ENCODE data around the gene FKBP4.
"Not testable (repeated sequence)": the region's sequence is repeated elsewhere in the genome, so short reads cannot be mapped to it uniquely, and the experiment has no call there.

FKBP4 gene, protein sequence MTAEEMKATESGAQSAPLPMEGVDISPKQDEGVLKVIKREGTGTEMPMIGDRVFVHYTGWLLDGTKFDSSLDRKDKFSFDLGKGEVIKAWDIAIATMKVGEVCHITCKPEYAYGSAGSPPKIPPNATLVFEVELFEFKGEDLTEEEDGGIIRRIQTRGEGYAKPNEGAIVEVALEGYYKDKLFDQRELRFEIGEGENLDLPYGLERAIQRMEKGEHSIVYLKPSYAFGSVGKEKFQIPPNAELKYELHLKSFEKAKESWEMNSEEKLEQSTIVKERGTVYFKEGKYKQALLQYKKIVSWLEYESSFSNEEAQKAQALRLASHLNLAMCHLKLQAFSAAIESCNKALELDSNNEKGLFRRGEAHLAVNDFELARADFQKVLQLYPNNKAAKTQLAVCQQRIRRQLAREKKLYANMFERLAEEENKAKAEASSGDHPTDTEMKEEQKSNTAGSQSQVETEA

DNA sequence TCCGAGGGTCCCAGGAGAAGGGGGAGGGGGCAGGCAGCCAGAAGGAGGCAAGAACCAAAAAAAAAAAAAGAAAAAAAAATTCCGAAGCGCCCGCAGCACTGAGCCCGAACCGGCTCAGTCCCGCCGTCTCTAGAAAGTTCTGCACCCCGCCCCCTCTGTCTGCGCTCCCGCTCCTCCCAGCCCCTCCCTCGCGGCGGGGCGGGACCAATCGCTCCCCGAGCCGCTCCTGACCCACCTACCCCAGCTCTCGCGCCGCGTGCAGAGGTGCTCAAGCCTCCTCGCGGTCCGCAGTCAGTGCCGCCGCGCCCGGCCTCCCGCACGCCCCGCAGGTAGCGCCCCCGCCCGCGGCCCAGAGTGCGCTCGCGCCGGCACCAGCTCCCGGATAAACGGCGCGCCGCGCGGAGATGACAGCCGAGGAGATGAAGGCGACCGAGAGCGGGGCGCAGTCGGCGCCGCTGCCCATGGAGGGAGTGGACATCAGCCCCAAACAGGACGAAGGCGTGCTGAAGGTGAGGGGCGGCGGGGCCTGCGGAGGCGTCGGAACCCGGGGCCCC lies at the start of gene FKBP4:
Gene FKBP4 (plus strand): TSS at position 235 of the 554 bp plus-strand sequence. CDS start 170 bp downstream, at position 405.
- DNase-seq (ENCODE audit: low read depth), result peak; percentile 51

DNA sequence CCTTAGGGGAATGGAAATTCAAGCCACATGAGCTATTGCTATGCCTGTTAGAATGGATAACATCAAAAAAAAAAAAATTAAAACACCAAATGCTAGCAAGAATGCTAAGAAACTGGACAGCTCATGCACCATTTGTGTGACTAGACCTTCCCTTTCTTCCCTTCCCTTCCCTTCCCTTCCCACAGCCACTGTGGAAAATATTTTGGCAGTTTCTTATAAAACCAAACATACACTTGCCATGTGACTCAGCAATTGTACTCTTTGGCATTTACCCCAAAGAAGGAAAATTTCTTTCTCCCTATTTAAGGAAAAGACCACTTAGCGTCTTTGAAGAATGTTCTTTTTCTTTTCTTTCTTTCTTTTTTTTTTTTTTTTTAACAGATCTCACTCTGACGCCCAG lies 49.1 kb upstream of the FKBP4 start:
- no peak overlapping the region for H3K4me3 ChIP-seq (ENCODE audit: low read depth, low read length)
- no peak for DNase-seq (ENCODE audit: low read depth)

More for the DNA sequence above, at the start of gene FKBP4:
- peak within 1 kb of the TSS; percentile 81 for H3K4me3 ChIP-seq (ENCODE audit: low read depth, low read length)

DNA sequence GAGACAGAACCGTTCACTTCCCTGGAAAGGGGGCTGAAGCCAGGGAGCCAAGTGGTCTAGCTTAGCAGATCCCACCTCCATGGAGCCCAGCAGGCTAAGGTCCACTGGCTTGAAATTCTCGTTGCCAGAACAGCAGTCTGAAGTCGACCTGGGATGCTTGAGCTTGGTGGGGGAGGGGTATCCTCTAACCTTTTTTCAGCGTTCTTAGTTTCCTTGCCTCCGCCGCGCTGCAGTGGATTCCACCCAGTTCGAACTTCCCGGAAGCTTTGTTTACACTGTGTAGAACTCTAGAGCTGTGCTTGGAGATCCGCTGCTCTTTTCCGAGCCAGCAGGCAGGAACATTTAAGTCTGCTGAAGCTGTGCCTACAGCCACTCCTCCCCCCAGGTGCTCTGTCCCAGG lies 45.2 kb upstream of the FKBP4 start:
- no peak for DNase-seq (ENCODE audit: low read depth)

DNA sequence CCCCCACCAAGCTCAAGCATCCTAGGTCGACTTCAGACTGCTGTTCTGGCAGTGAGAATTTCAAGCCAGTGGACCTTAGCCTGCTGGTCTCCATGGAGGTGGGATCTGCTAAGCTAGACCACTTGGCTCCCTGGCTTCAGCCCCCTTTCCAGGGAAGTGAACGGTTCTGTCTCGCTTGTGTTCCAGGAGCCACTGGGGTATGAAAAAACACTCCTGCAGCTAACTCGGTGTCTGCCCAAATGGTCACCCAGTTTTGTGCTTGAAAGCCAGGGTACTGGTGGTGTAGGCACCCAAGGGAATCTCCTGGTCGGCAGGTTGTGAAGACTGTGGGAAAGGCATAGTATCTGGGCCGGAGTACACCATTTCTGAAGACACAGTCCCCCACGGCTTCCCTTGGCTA lies 44.6 kb upstream of the FKBP4 start:
- no peak for DNase-seq (ENCODE audit: low read depth)
- no peak overlapping the region for H3K4me3 ChIP-seq (ENCODE audit: low read depth, low read length)

More for the DNA sequence above, 45.2 kb upstream of the FKBP4 start:
- no peak overlapping the region for H3K4me3 ChIP-seq (ENCODE audit: low read depth, low read length)

DNA sequence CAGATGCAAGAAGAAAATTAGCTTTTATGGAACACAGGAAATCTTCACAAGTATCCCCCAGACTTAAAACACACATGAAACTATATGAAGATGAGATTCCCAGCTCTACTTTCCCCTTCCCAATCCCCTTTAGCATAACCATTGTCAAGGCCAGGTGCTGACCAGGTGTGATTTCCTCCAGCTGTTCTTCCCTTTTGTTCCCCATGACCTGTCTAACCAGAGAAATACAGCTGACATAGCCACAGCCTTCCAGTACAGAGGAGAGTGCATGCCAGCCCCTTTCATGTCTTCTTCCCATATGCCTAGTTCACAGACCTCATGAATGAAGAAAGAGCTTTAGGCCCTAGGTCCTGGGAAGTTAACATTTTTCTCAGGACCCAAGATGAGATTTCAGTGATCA lies 43.5 kb upstream of the FKBP4 start:
- H3K4me3 ChIP-seq (ENCODE audit: low read depth, low read length), result no peak overlapping the region
- DNase-seq (ENCODE audit: low read depth), result no peak

DNA sequence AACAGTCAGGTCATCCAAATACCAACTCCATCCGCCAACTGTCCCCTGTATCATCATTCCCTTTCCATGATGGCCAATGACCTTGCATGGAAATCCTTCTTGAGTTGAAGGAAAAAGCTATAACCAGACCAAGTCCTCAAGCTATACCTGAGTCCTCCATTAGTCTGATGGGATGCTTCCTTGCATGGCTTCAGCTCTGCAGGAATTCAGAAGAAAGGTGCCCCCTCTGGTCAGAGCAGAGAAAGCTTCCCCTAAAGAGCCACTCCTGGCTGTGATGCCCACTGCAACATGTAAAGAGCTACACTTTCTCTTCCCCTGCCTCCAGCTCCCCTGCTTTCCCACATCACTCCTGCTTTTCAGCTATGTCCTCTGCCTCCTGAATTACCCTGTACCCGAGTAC lies 43.1 kb upstream of the FKBP4 start:
- DNase-seq (ENCODE audit: low read depth), result no peak
- no peak overlapping the region for H3K4me3 ChIP-seq (ENCODE audit: low read depth, low read length)

DNA sequence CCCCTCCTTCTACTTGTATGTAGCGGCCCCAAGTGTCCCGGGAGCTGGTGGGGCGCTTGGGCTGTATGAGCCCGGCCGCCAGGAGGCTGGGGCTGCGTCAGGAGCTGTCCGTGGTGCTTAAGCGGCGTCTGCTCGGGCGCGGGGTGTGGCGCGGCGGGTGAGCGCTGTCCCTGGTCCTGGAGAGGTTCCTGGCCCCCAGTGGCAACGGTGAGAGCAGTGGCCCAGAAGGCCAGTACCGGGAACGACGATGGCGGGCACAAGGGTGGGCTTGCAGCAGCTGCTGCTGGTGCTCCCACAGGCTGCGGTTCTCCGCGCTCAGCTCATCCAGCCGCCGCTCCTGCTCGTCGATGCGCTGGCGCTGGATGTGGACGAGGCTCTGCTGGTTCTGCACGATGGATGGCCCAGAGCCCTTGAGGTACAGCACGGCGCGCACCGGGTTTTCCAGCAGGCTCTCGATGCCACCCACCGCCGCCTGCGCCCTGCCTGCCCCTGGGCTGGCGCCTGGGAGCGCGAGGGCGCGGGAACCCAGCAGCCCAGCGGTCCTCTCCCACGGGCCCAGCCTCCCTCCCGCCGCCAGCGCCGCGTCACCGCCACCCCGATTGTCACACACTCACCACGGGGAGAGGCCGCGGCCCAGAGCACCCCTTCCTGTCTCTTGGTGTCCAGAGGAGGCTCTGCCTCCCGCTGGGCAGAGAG lies 41.9 kb upstream of the FKBP4 start:
- DNase-seq (ENCODE audit: low read depth), result peak; percentile 17

DNA sequence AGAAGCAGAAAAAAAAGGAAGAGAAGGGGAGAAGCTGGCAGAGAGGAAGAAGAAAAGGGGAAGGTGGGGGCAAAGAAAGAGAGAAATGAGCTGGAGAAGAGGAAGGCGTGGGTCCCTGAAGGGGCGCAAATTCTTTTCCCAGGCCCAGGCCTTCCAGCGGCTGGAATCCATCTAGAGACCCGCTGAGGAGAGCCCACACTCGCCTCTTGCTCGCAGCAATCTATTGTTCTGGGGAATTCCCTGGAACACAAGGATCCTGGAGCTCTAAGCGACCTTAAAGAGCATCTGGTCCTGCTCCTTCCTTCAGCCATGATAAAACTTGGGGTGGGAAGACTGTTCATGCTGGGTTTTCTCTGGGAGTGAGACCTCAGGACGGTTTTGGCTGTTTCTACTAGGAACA lies 41.2 kb upstream of the FKBP4 start:
- no peak for DNase-seq (ENCODE audit: low read depth)
- no peak overlapping the region for H3K4me3 ChIP-seq (ENCODE audit: low read depth, low read length)

More for the DNA sequence above, 41.9 kb upstream of the FKBP4 start:
- no peak overlapping the region for H3K4me3 ChIP-seq (ENCODE audit: low read depth, low read length)

DNA sequence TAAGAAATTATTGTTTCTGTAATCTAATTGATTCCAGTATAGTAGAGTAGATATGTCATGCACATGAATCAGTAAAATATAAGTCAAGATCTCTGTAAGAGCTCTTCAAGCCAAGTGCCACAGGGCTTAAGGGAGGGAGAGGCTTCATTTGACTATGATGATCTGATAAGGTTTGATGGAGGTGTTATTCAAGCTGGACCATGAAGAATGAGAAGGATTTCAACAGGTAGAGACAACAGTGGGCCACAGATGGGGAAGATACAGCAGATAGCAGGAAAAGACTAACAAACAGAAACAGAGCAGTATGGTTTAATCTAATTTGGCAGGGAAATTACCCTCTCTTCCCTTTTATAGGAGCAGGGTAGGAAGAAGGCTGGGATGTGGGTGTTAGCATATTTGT lies 40.6 kb upstream of the FKBP4 start:
- DNase-seq (ENCODE audit: low read depth), result no peak

DNA sequence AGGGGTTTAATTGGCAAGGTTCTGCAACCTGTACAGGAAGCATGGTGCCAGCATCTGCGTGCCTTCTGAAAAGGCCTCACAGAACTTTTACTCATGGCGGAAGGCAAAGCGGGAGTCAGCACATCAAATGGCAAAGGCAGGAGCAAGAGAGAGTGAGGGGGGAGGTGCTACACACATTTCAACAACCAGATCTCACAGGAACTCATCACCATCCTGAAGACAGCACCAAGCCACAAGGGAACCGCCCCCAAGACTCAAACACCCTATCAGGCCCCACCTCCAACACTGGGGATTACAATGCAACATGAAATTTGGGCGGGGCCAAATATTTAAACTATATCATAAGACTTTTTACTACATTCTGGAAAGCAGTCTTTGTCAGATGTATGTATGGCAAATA lies 38.0 kb upstream of the FKBP4 start:
- DNase-seq (ENCODE audit: low read depth), result no peak
- no peak overlapping the region for H3K4me3 ChIP-seq (ENCODE audit: low read depth, low read length)

More for the DNA sequence above, 40.6 kb upstream of the FKBP4 start:
- H3K4me3 ChIP-seq (ENCODE audit: low read depth, low read length), result no peak overlapping the region

DNA sequence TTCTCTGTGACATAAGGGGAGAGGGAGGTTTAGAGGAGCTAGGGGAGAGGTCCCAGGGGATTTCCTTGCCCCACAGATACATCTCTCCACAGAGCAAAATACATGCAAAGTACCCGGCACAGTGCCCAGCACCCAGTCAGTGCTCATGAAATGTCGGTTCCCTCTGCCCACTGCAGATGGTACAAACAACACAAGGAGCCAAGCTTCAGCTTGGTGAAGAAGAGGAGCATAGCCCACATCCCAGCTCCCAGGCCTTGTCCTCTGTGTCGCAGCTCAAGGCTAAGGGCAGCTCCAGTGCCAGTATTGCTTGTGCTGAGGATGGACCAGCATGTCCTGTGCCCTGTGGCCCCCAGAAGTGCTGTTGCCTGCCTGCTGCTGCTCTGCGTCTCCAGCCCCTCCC lies 35.0 kb upstream of the FKBP4 start:
- no peak for DNase-seq (ENCODE audit: low read depth)
- no peak overlapping the region for H3K4me3 ChIP-seq (ENCODE audit: low read depth, low read length)

DNA sequence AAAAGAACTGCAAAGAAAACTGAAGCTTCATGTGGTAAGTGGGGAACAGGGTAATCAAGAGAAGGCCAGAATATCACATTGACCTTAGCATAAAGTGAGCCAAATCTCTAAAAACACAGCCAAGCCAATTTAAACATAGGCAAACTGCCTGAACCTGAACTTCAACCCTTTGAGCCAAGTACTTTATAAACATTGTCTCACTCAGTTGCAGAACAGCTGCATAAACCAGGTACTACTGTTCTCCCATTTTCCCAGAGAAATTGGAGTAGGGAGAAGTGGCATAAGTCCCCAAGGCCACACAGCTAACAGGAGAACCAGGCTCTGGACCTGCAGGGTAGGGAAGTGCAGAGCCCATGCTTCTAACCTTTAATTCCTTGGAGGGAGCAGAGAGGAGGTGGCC lies 30.4 kb upstream of the FKBP4 start:
- no peak for DNase-seq (ENCODE audit: low read depth)

DNA sequence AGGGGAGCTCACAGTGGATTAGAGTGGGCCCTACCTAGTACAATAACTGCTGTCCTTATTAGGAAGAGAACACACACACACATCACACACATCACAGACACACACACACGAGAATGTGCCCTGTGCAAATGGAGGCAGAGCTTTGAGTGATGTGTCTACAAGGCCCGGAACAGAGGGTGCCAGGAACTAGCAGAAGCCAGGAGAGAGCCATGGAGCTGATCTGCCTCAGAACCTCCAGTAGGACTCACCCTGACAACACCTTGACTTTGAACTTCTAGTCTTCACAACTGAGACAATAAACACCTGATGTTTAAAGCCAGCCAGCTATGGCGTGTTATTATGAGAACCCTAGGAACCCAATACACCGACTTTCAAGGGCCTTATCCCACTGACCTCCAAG lies 29.7 kb upstream of the FKBP4 start:
- DNase-seq (ENCODE audit: low read depth), result no peak

More for the DNA sequence above, 30.4 kb upstream of the FKBP4 start:
- no peak overlapping the region for H3K4me3 ChIP-seq (ENCODE audit: low read depth, low read length)

DNA sequence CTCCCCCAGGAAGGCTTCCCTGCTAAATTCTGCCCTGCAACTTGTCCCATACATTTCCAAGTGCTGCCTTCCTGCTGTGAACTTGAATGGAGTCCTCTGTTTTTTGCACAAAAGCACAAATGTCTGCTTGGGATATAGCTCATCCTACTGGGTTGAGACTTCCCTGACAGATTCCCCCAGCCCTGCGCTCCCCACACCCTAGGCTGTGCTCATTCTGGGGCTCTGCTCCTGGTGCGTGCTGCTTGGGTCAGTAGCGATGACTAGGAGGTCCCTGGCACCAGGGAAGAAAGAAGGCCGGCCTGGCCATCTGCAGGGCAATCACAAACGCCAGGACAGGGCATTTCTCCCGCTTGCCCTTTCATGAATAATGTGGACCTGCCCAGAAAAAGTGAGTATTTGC lies 29.2 kb upstream of the FKBP4 start:
- no peak overlapping the region for H3K4me3 ChIP-seq (ENCODE audit: low read depth, low read length)

More for the DNA sequence above, 29.7 kb upstream of the FKBP4 start:
- H3K4me3 ChIP-seq (ENCODE audit: low read depth, low read length), result no peak overlapping the region

DNA sequence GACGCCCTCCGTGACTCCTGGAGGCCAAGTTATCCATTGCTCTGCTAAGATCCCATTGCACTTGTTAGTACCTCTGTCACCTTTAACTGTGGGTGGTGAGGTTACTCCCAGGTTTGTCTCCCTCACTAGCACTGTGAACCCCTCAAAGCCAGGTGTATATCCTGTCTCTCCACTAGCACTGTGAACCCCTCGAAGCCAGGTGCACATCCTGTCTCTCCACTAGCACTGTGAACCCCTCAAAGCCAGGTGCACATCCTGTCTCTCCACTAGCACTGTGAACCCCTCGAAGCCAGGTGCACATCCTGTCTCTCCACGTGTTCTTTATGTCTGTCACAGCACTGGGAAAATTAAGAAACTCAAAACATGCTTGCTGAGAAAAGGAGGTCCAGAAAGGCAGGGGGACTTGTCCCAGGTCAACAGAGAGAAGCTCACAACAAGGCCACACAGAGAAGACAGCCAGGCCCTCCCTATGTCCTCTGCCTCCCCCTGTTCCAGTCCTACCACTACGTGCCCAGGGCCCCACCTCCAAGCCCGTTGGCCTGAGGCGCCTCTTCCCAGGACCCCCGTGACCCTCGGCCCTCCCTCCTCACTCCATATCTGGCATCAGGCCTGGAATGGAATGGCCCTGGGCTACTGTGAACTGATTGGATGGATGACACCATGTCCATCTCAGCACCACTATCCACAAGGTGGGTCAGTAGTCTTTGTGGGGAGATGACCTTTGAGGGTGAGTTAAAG lies 26.4 kb upstream of the FKBP4 start:
- H3K4me3 ChIP-seq (ENCODE audit: low read depth, low read length), result no peak overlapping the region
- no peak for DNase-seq (ENCODE audit: low read depth)

More for the DNA sequence above, 29.2 kb upstream of the FKBP4 start:
- DNase-seq (ENCODE audit: low read depth), result no peak

DNA sequence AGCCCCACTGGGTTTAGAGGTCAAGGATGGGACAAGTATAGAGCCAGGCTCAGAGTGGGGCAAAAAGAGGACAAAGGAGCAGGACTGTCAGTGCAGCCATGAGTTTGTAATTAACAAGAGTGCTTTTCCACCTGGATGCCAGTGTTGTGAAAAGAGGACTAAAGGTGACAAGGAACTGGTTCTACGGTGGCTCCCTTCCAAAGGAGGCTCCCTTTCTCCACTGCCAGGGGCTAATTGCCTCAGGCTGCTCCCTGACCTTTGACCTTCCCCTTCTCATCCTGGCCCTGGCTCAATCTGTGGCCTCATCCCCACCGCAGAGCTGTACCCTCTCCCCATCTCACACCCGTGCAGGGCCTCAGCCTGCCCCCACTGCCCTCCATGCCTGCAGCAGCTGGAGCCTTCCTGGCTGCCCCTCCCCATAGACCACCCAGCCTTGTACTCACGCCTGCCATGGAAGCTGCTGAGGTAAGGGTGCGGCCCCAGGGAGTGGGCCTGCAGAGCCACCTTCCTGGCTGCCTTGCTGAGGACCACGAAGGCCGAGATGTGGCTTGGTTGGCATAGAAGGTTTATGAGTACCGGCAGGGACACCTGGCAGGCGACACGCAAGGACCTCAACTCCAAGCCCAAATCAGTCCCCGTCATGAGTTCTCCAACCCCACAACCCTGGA lies 24.8 kb upstream of the FKBP4 start:
- no peak for DNase-seq (ENCODE audit: low read depth)
- H3K4me3 ChIP-seq (ENCODE audit: low read depth, low read length), result no peak overlapping the region

DNA sequence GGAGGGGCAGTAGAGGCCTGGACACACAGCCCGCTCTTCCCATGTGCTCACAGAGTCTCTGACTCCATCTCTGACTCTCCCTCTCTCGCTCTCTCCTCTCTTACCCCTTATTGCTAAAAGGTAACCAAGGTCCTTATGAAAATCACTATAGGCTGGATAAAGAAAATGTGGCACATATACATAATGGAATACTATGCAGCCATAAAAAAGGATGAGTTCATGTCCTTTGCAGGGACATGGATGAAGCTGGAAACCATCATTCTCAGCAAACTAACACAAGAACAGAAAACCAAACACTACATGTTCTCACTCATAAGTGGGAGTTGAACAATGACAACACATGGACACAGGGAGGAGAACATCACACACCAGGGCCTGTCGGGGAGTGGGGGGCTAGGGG lies 24.2 kb upstream of the FKBP4 start:
- not testable (repeated sequence) for DNase-seq (ENCODE audit: low read depth); H3K4me3 ChIP-seq (ENCODE audit: low read depth, low read length)

DNA sequence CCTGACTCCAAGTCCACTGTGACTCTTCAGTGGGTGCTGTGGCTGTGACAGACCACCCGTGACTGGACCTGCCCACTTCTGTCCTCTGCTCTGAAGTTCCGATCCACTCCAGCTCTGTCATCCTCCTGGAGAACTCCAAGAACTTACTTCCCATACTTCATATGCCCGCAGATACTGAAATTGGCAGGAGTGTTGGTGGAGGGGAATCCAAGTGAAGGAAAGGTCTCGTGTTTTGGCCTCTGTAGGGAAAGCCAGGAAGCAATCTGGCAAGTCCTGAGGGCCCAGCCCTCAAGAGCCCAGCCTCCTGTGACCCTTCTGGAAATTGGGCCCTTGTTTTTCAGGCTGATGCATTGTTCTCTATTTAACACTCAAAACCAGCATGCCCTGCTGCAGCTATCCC lies 22.4 kb upstream of the FKBP4 start:
- no peak for DNase-seq (ENCODE audit: low read depth)
- H3K4me3 ChIP-seq (ENCODE audit: low read depth, low read length), result no peak overlapping the region

DNA sequence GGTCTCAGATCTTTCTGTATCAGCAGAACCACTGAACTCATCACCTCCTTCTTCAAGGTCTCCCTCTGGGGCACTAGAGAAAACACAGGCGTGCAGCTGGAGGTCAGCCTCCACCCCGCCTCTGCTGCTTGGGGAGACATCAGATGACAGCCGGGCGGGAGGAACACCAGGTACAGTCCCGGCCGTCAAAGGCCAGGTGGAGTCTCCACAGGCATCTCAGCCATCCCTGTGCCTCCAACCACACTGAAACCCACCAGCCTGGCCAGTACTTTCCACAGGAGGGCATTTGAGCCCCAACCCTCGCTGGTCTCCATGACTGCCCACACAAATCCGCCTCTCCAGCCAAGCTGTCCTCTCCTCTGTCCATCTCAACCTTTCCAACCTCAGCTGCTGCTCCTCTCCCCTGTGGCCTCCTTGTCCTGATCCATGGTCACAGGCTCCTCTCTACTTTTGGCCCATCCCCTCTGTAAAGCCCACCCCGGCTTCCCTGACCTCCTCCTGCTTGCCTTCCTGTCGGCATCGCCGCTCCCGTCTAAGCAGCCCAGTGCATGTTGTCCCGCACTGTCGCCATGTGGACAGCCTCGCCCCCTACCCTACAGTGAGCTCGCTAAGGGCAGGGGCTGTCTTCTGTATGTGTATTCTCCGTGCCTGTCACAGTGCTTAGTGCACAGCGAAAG lies 21.4 kb upstream of the FKBP4 start:
- H3K4me3 ChIP-seq (ENCODE audit: low read depth, low read length), result no peak overlapping the region
- DNase-seq (ENCODE audit: low read depth), result no peak
